ENCODE measurements around the gene SYCE1.
A peak's percentile ranks its signal among the peaks of the same experiment; 100 is the strongest.

SYCE1 gene

GRCh38 chr10:133567609-133568286 lies 2.4 kb upstream of the SYCE1 start:
- no peak for FAIRE-seq
- no peak for TF ChIP-seq CTCF (IDR thresholded peaks at IDR 0.05; ENCODE audit: insufficient read depth, missing control alignments)
- no peak for DNase-seq (ENCODE audit: insufficient read length, low spot score)

- no peak for FAIRE-seq
- DNase-seq (ENCODE audit: insufficient read length, low spot score), result no peak
- no peak for TF ChIP-seq CTCF (IDR thresholded peaks at IDR 0.05; ENCODE audit: insufficient read depth, missing control alignments)
These were observed 1.7 kb upstream of the SYCE1 start for GRCh38 chr10:133567119-133567518.

GRCh38 chr10:133564816-133565215 lies 567 bp downstream of the SYCE1 start:
- FAIRE-seq, result no peak
- DNase-seq (ENCODE audit: insufficient read length, low spot score), result no peak
- TF ChIP-seq CTCF (IDR thresholded peaks at IDR 0.05; ENCODE audit: insufficient read depth, missing control alignments), result no peak

GRCh38 chr10:133559216-133559615 lies 6.2 kb downstream of the SYCE1 start:
- FAIRE-seq (no peak), DNase-seq (ENCODE audit: insufficient read length, low spot score) (no peak)
- no peak for TF ChIP-seq CTCF (IDR thresholded peaks at IDR 0.05; ENCODE audit: insufficient read depth, missing control alignments)

GRCh38 chr10:133557381-133557780 lies 8.0 kb downstream of the SYCE1 start:
- peak; percentile 6 for TF ChIP-seq CTCF (IDR thresholded peaks at IDR 0.05; ENCODE audit: insufficient read depth, missing control alignments)
- FAIRE-seq (no peak), DNase-seq (ENCODE audit: insufficient read length, low spot score) (no peak)

- TF ChIP-seq CTCF (IDR thresholded peaks at IDR 0.05; ENCODE audit: insufficient read depth, missing control alignments), result no peak
- FAIRE-seq (no peak), DNase-seq (ENCODE audit: insufficient read length, low spot score) (no peak)
These were observed 9.9 kb downstream of the SYCE1 start for GRCh38 chr10:133555521-133555920.

GRCh38 chr10:133554600-133554999 lies 10.8 kb downstream of the SYCE1 start:
- DNase-seq (ENCODE audit: insufficient read length, low spot score) (no peak), FAIRE-seq (no peak)
- no peak for TF ChIP-seq CTCF (IDR thresholded peaks at IDR 0.05; ENCODE audit: insufficient read depth, missing control alignments)

Data from D721Med (cell line).